SK-N-SH (cell line): ENCODE results near the gene SPIRE2. TPM values are rescaled to one million over a fixed set of nuclear protein-coding genes. Genes with fewer than 3 reads are reported as not detected.
A peak's percentile ranks its signal among the peaks of the same experiment; 100 is the strongest.

Source experiments
- CTCF ChIA-PET: fragments of 300-600, 350-600 bp; formaldehyde crosslinking; extraction: SDS; loops from one replicate; lab custom pipeline; 2021; lab: Yijun Ruan, JAX
- POLR2A ChIA-PET: fragments of 350-600 bp; sonication (Branson Sonifier 250); formaldehyde crosslinking; extraction: SDS; loops from one replicate; lab custom pipeline; 2020; ENCODE audit warnings: antibody characterized with exemption, inconsistent platforms; lab: Yijun Ruan, JAX
- DNase-seq: peaks from one replicate; pipeline ENCODE4 v3.0.0; 2012
- H2AFZ ChIP-seq: fragments of 200-600 bp; sonication (generic); 2 replicates; pipeline ENCODE4 v1.8.1; 2016; ENCODE audit warnings: antibody characterized with exemption, mild to moderate bottlenecking, low read depth
- H3F3A ChIP-seq: fragments of 200-600 bp; sonication (generic); replicated peaks from 2 replicates; pipeline ENCODE3; 2016; ENCODE audit warnings: antibody characterized with exemption, mild to moderate bottlenecking; ENCODE audit not compliant: insufficient read depth
- H3K27ac ChIP-seq, 2 experiments: fragments of 200-500 bp in 1 of 2; fragments of 200-600 bp in 1 of 2; sonication (Bioruptor generic) in 1 of 2; sonication (generic), shearing (Covaris generic) in 1 of 2; 2 replicates each; pipeline versions ENCODE4 v1.5.1 to v1.6.1; 2014 to 2016; ENCODE audit warnings: low read depth in 2 of 2, inconsistent platforms in 1 of 2, low read length in 1 of 2, mild to moderate bottlenecking in 1 of 2, mixed read lengths in 1 of 2
- H3K27me3 ChIP-seq: fragments of 200-600 bp; sonication (generic), shearing (Covaris generic); 2 replicates; pipeline ENCODE4 v1.6.1; 2016; ENCODE audit warnings: mixed run types; ENCODE audit not compliant: insufficient read depth
- H3K36me3 ChIP-seq, 2 experiments: fragments of 200-500 bp in 1 of 2; fragments of 200-600 bp in 1 of 2; sonication (Bioruptor generic) in 1 of 2; sonication (generic) in 1 of 2; replicated peaks in 1 of 2; 2 replicates each; pipeline versions ENCODE3 to v1.5.1; 2014 to 2016; ENCODE audit warnings: low read length in 1 of 2, mild to moderate bottlenecking in 1 of 2; ENCODE audit not compliant: insufficient read depth in 2 of 2, control insufficient read depth in 1 of 2
- H3K4me1 ChIP-seq, 2 experiments: fragments of 200-500 bp in 1 of 2; fragments of 200-600 bp in 1 of 2; sonication (Bioruptor generic) in 1 of 2; sonication (generic), shearing (Covaris generic) in 1 of 2; 2 replicates each; pipeline versions ENCODE4 v1.5.1 to v1.6.1; 2014 to 2016; ENCODE audit warnings: low read depth in 1 of 2, low read length in 1 of 2, mixed run types in 1 of 2; ENCODE audit not compliant: insufficient read depth in 2 of 2, control insufficient read depth in 1 of 2
- H3K4me2 ChIP-seq: fragments of 200-600 bp; sonication (generic), shearing (Covaris generic); 2 replicates; pipeline ENCODE4 v1.6.1; 2017; ENCODE audit warnings: mixed run types
- H3K4me3 ChIP-seq, 2 experiments: fragments of 200-500 bp in 1 of 2; fragments of 200-600 bp in 1 of 2; sonication (Bioruptor generic) in 1 of 2; sonication (generic), shearing (Covaris generic) in 1 of 2; 2 replicates each; pipeline versions ENCODE4 v1.5.1 to v1.8.1; 2014 to 2016; ENCODE audit warnings: low read depth in 2 of 2, inconsistent platforms in 1 of 2, low read length in 1 of 2, mild to moderate bottlenecking in 1 of 2, mixed read lengths in 1 of 2, moderate library complexity in 1 of 2
- H3K79me2 ChIP-seq: fragments of 200-600 bp; sonication (generic); 2 replicates; pipeline ENCODE4 v1.8.1; 2017; ENCODE audit warnings: mild to moderate bottlenecking; ENCODE audit not compliant: insufficient read depth
- H3K9ac ChIP-seq: fragments of 200-600 bp; sonication (generic); 2 replicates; pipeline ENCODE4 v1.6.1; 2017; ENCODE audit warnings: mixed run types
- H3K9me2 ChIP-seq: fragments of 200-600 bp; sonication (generic); 2 replicates; pipeline ENCODE4 v1.6.1; 2017; ENCODE audit warnings: mixed run types
- H3K9me3 ChIP-seq: fragments of 200-600 bp; sonication (generic); 2 replicates; pipeline ENCODE4 v1.6.1; 2017; ENCODE audit warnings: mixed run types, mild to moderate bottlenecking, moderate library complexity
- H4K20me1 ChIP-seq: fragments of 200-600 bp; sonication (generic); 2 replicates; pipeline ENCODE4 v1.6.1; 2017; ENCODE audit warnings: mild to moderate bottlenecking, mixed run types; ENCODE audit not compliant: insufficient read depth
- CHD2 ChIP-seq: fragments of 150-350 bp; IDR thresholded peaks from 2 replicates; pipeline ENCODE4 v1.6.1; 2018; ENCODE audit warnings: low read length; ENCODE audit not compliant: partially characterized antibody
- CTCF ChIP-seq: fragments of 200-600 bp; sonication (generic); IDR thresholded peaks from 2 replicates; pipeline ENCODE4 v1.6.1; 2017; ENCODE audit warnings: antibody characterized with exemption, mild to moderate bottlenecking, moderate library complexity
- GATA2 ChIP-seq: sonication (generic); formaldehyde crosslinking; IDR thresholded peaks from 2 replicates; pipeline ENCODE4 v1.5.0; 2020; ENCODE audit warnings: mild to moderate bottlenecking, missing genetic modification reagents
- NRF1 ChIP-seq: IDR thresholded peaks from 2 replicates; pipeline ENCODE4 v1.6.1; 2012; ENCODE audit warnings: low read depth, mild to moderate bottlenecking, low read length
- PBX3 ChIP-seq: IDR thresholded peaks from 2 replicates; pipeline ENCODE4; 2012
- POLR2AphosphoS5 ChIP-seq: IDR thresholded peaks from 2 replicates; pipeline ENCODE4 v1.6.1; 2012; ENCODE audit warnings: low read depth, low read length
- RFX5 ChIP-seq: IDR thresholded peaks from 2 replicates; pipeline ENCODE4 v1.6.1; 2012; ENCODE audit warnings: mild to moderate bottlenecking, improper control_type of control experiment, low read length
- RXRA ChIP-seq: IDR thresholded peaks from 2 replicates; pipeline ENCODE4 v1.4.0; 2012; ENCODE audit warnings: low read depth, mild to moderate bottlenecking, borderline replicate concordance
- SIN3A ChIP-seq: IDR thresholded peaks from 2 replicates; pipeline ENCODE4 v1.6.1; 2012; ENCODE audit warnings: low read depth, mild to moderate bottlenecking, low read length, moderate library complexity, borderline replicate concordance
- TCF12 ChIP-seq: IDR thresholded peaks from 2 replicates; pipeline ENCODE4 v1.4.0; 2012
- YY1 ChIP-seq: IDR thresholded peaks from 2 replicates; pipeline ENCODE4 v1.4.0; 2012; ENCODE audit warnings: low read depth, mild to moderate bottlenecking
- WGBS: methylation state at CpG from one replicate; pipeline ENCODE4 v1.1.6; 2017; ENCODE audit warnings: low lambda C conversion rate; 5-methylcytosine and 5-hydroxymethylcytosine counted together
- polyA plus RNA-seq, 3 experiments: library from polyadenylated mRNA; depleted of rRNA; stranded (reverse); fragments of >200 nt; gene quantifications; 2 replicates each; pipeline ENCODE4 v1.2.3, GENCODE V29; 2012
- TF ChIP-seq, protein P1 (sequence below): IDR thresholded peaks from 2 replicates; pipeline ENCODE4 v1.4.0; 2012; ENCODE audit warnings: low read depth, borderline replicate concordance
- TF ChIP-seq, protein P2 (sequence below): IDR thresholded peaks from 2 replicates; pipeline ENCODE4 v1.4.0; 2012; ENCODE audit warnings: low read depth
- TF ChIP-seq, protein P3 (sequence below): fragments of 150-350 bp; IDR thresholded peaks from 2 replicates; pipeline ENCODE4 v1.6.1; 2016; ENCODE audit warnings: mild to moderate bottlenecking, low read depth, low read length
- TF ChIP-seq, protein P4 (sequence below): IDR thresholded peaks from 2 replicates; pipeline ENCODE4 v1.4.0; 2012; ENCODE audit warnings: low read depth, borderline replicate concordance

SPIRE2 gene
- polyA plus RNA-seq, 1 of the 3 experiments (the other 2 are of a cell fraction): 15.3 TPM

GRCh38 chr16:89873109-89873971, 45.1 kb downstream of the SPIRE2 start, which contains the start of gene TCF25:
TCF25 (plus strand) TSS chr16:89873592; CDS start chr16:89873668, 76 bp downstream.
- Histone ChIP-seq H3F3A (peaks cover 15% of the 10 kb centered on the region), H3K27ac (peak within 1 kb of the TSS; percentile 99 to 100), H3K4me1 (peaks cover 11 to 13% of the 10 kb centered on the region in 2 experiments)
- TF ChIP-seq TCF12 (no peak), CTCF (no peak), PBX3 (peak; percentile 9), CHD2 (no peak), POLR2AphosphoS5 (peak; percentile 86), SIN3A (0 out of 2 replicates have a peak, but pooled peaks have one; percentile 15), GATA2 (no peak), RXRA (no peak), YY1 (no peak), NRF1 (peak; percentile 84), RFX5 (no peak)
- TF ChIP-seq, protein P1, sequence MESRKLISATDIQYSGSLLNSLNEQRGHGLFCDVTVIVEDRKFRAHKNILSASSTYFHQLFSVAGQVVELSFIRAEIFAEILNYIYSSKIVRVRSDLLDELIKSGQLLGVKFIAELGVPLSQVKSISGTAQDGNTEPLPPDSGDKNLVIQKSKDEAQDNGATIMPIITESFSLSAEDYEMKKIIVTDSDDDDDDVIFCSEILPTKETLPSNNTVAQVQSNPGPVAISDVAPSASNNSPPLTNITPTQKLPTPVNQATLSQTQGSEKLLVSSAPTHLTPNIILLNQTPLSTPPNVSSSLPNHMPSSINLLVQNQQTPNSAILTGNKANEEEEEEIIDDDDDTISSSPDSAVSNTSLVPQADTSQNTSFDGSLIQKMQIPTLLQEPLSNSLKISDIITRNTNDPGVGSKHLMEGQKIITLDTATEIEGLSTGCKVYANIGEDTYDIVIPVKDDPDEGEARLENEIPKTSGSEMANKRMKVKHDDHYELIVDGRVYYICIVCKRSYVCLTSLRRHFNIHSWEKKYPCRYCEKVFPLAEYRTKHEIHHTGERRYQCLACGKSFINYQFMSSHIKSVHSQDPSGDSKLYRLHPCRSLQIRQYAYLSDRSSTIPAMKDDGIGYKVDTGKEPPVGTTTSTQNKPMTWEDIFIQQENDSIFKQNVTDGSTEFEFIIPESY: no peak
- TF ChIP-seq, protein P2, sequence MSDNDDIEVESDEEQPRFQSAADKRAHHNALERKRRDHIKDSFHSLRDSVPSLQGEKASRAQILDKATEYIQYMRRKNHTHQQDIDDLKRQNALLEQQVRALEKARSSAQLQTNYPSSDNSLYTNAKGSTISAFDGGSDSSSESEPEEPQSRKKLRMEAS: peak; percentile 91
- TF ChIP-seq, protein P3, sequence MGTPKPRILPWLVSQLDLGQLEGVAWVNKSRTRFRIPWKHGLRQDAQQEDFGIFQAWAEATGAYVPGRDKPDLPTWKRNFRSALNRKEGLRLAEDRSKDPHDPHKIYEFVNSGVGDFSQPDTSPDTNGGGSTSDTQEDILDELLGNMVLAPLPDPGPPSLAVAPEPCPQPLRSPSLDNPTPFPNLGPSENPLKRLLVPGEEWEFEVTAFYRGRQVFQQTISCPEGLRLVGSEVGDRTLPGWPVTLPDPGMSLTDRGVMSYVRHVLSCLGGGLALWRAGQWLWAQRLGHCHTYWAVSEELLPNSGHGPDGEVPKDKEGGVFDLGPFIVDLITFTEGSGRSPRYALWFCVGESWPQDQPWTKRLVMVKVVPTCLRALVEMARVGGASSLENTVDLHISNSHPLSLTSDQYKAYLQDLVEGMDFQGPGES: no peak
- TF ChIP-seq, protein P4, sequence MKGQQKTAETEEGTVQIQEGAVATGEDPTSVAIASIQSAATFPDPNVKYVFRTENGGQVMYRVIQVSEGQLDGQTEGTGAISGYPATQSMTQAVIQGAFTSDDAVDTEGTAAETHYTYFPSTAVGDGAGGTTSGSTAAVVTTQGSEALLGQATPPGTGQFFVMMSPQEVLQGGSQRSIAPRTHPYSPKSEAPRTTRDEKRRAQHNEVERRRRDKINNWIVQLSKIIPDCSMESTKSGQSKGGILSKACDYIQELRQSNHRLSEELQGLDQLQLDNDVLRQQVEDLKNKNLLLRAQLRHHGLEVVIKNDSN: no peak
- TF ChIP-seq, all 33 proteins: peak for 5
- Histone ChIP-seq H3K36me3 (peaks cover 7 to 31% of the 10 kb centered on the region in 2 experiments), H3K4me3 (peak within 1 kb of the TSS; percentile 81 to 98), H4K20me1 (peaks cover 39% of the 10 kb centered on the region), H3K27me3 (no peaks in the 10 kb centered on the region), H3K4me2 (peak within 1 kb of the TSS; percentile 89), H3K79me2 (peaks cover 54% of the 10 kb centered on the region), H3K9me2 (no peaks in the 10 kb centered on the region), H2AFZ (peak within 1 kb of the TSS; percentile 42), H3K9me3 (0 out of 2 replicates have a peak, but pooled peaks cover under 1% of the 10 kb centered on the region), H3K9ac (peak within 1 kb of the TSS; percentile 100)
- DNase-seq: peak; percentile 99
- ChIA-PET CTCF (interaction anchor here (0.6 to 5.8 kb wide), 11 partner anchors 13 to 173 kb away, joined by 3 to 45 read pairs (median 4); partner anchors contain the start of genes DBNDD1 and TUBB3), POLR2A (interaction anchor here (0.6 to 2.9 kb wide), 10 partner anchors 10 to 167 kb away, joined by 3 to 15 read pairs (median 4); partner anchors contain the start of genes SPIRE2 and TUBB3)
- WGBS: 2% methylated on average over 27 of the region's 104 CpGs
